ENCODE results near the gene OPCML. TPM values are rescaled to one million over a fixed set of nuclear protein-coding genes. Genes with fewer than 3 reads are reported as not detected.

The OPCML gene
- total and polyA plus RNA-seq, 2 of the 13 experiments (the other 11 are each of a cell fraction or from before 2014, with no cell fraction given): not detected

- Histone ChIP-seq H3K9me3 (ENCODE audit: low read length) (no peaks in the 10 kb centered on the region), H3K79me2 (ENCODE audit: insufficient read depth, low read length) (no peaks in the 10 kb centered on the region), H3K9ac (ENCODE audit: insufficient read depth, low read depth, low read length) (no peak overlapping the region), H3K27me3 (ENCODE audit: control insufficient read depth in 1 of 2, insufficient read depth in 2 of 2, low read length in 2 of 2) (no peaks in the 10 kb centered on the region; a peak in 1 of 5 replicates), H3K27ac (ENCODE audit: extremely low read length, insufficient read depth, low read length) (no peak overlapping the region), H3K4me1 (ENCODE audit: insufficient read depth, low read length) (no peaks in the 10 kb centered on the region), H4K20me1 (ENCODE audit: insufficient read depth, low read length) (no peaks in the 10 kb centered on the region), H3K36me3 (replicated peaks in 1 of 2; ENCODE audit: control insufficient read depth in 1 of 2, insufficient read depth in 2 of 2, low read length in 2 of 2) (no peaks in the 10 kb centered on the region), H3K4me2 (ENCODE audit: low read depth, low read length) (no peak overlapping the region), H3K4me3 (replicated peaks in 1 of 3; ENCODE audit: insufficient read depth in 1 of 3, low read depth in 2 of 3, low read length in 3 of 3) (no peak overlapping the region), H2AFZ (ENCODE audit: low read length) (no peak overlapping the region)
- BruUV-seq (replicated peaks): no TSS peak
- CTCF ChIA-PET (ENCODE audit: low intra/inter-chr PET ratio, low total read pairs): no interaction called here
- POLR2A ChIA-PET: no interaction called here
- intact Hi-C loops (cut with micrococcal nuclease; ENCODE audit: unreplicated experiment): no loop called here
- 0% methylated on average over 3 of the region's 3 CpGs for WGBS (ENCODE audit: low lambda C conversion rate)
- in situ Hi-C loops (cut with HindIII; ENCODE audit: extremely low pct_ligation_motif_present, low pct_unique_long_range_greater_than_20kb): no loop called here
- FAIRE-seq (no peak), ATAC-seq (no peak), DNase-seq (ENCODE audit: low spot score) (no peak)
- TF ChIP-seq ZNF383 (CRISPR knock-in tag; IDR thresholded peaks at IDR 0.05; ENCODE audit: borderline replicate concordance) (no peak), ZNF644 (CRISPR knock-in tag; IDR thresholded peaks at IDR 0.05; ENCODE audit: low read depth) (no peak), ZNF674 (CRISPR knock-in tag; IDR thresholded peaks at IDR 0.05; ENCODE audit: low read depth) (no peak), SUZ12 (IDR thresholded peaks at IDR 0.05; ENCODE audit: low read depth, low read length) (no peak), ZNF235 (CRISPR knock-in tag; IDR thresholded peaks at IDR 0.05; ENCODE audit: borderline replicate concordance) (no peak), ZNF281 (CRISPR knock-in tag; IDR thresholded peaks at IDR 0.05; ENCODE audit: borderline replicate concordance) (no peak), ARNT2 (CRISPR knock-in tag; IDR thresholded peaks at IDR 0.05; ENCODE audit: low read depth) (no peak), ZNF761 (CRISPR knock-in tag; conservative IDR thresholded peaks at IDR 0.05) (no peak), CEBPG (CRISPR knock-in tag; IDR thresholded peaks at IDR 0.05) (no peak), ZNF678 (CRISPR knock-in tag; IDR thresholded peaks at IDR 0.05) (no peak), DNMT3B (CRISPR knock-in tag; conservative IDR thresholded peaks at IDR 0.05) (no peak)
These were observed 17.5 kb upstream of the OPCML start for GRCh38 chr11:133549826-133550225.

All from HepG2 (cell line).